AG10803 (cell line): ENCODE results near the gene TRIM28.

Experiments used
- DNase-seq: peaks from one replicate; pipeline ENCODE4 v3.0.0; 2010; ENCODE audit warnings: low read depth
- H3K4me3 ChIP-seq: 2 replicates; pipeline ENCODE4 v1.5.1; 2011; ENCODE audit warnings: mild to moderate bottlenecking, low read length, control low read depth
- CTCF ChIP-seq: conservative IDR thresholded peaks from 2 replicates; pipeline ENCODE4 v1.5.1; 2011; ENCODE audit warnings: mild to moderate bottlenecking, low read length, control low read depth, inconsistent platforms

The TRIM28 gene

GRCh38 chr19:58581227-58582141 is 37.6 kb downstream of the TRIM28 start:
- H3K4me3 ChIP-seq: no peak overlapping the region
- peak; percentile 92 for DNase-seq
- peak; percentile 99 for TF ChIP-seq CTCF

- no peak overlapping the region for H3K4me3 ChIP-seq
- no peak for TF ChIP-seq CTCF
Measured at GRCh38 chr19:58582985-58583384, 39.1 kb downstream of the TRIM28 start.

GRCh38 chr19:58584498-58585441 is 40.9 kb downstream of the TRIM28 start:
- no peak overlapping the region for H3K4me3 ChIP-seq
- DNase-seq: no peak
- TF ChIP-seq CTCF: no peak

More at GRCh38 chr19:58582985-58583384, 39.1 kb downstream of the TRIM28 start:
- no peak for DNase-seq

GRCh38 chr19:58585442-58586132 is 41.7 kb downstream of the TRIM28 start:
- no peak for TF ChIP-seq CTCF
- DNase-seq: no peak
- no peak overlapping the region for H3K4me3 ChIP-seq

GRCh38 chr19:58586133-58586765 is 42.4 kb downstream of the TRIM28 start:
- H3K4me3 ChIP-seq: no peak overlapping the region
- no peak for TF ChIP-seq CTCF
- no peak for DNase-seq
